ENCODE measurements around the gene CACHD1. TPM values are rescaled to one million over a fixed set of nuclear protein-coding genes. Genes with fewer than 3 reads are reported as not detected.
"Not testable (repeated sequence)": the region's sequence is repeated elsewhere in the genome, so short reads cannot be mapped to it uniquely, and the experiment has no call there.

CACHD1 gene
- total RNA-seq, 2 experiments from 2014 or later, result 0.55 to 0.68 TPM

DNA sequence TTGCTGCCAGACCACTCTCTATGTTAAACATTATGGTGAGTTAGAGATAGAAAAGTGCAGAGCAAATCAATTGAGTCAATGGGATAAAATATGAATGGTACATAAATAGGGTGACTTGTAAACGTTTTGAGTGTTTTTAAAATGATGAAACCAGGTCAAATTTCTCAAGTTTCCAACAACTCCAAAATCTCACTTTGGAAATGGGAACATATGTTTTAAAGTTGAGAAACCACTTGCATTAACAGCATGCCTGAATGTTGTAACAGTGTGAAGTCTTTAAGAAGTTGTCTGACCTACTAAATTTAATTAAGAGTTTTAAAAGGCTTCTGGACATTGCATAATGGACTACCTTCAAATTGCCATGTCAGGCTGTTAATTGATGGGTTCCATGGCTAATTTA is 241.3 kb downstream of the CACHD1 start:
- no peaks in the 10 kb centered on the region for H3K4me1 Mint-ChIP-seq (ENCODE audit: low read depth)
- no peak for DNase-seq
- no peaks in the 10 kb centered on the region for H3K9me3 Mint-ChIP-seq (ENCODE audit: insufficient read depth)
- ATAC-seq, result no peak
- no peak overlapping the region for H3K4me3 Mint-ChIP-seq
- no peak overlapping the region for H3K27ac Mint-ChIP-seq
- POLR2A ChIA-PET, result no interaction called here
- CTCF ChIA-PET, result no interaction called here
- no peaks in the 10 kb centered on the region for H3K36me3 Mint-ChIP-seq (ENCODE audit: low read depth)
- peaks cover 5% of the 10 kb centered on the region for H3K27me3 Mint-ChIP-seq (ENCODE audit: low read depth)

DNA sequence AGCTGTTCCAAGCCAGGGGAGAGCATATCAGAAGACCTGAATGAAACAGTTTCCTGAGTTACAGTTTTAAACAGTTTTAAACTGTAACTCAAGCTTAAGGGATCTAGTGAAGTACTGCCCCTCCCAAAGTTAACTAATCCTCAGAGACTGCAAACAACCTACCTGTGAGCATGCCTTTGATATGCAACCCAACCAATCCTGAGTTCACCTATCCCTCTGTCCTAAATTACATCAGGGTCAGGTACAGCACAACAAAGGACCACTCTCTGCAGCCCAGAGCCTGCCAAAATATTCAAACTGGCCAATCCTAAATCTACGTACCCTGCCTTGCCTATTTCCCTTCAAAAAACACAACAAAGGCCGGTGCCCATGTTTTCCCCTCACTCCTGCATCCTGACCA is 242.1 kb downstream of the CACHD1 start:
- no peak overlapping the region for H3K27ac Mint-ChIP-seq
- no peak for DNase-seq
- H3K4me1 Mint-ChIP-seq (ENCODE audit: low read depth), result no peaks in the 10 kb centered on the region
- POLR2A ChIA-PET, result no interaction called here
- peaks cover 9% of the 10 kb centered on the region for H3K27me3 Mint-ChIP-seq (ENCODE audit: low read depth)
- H3K4me3 Mint-ChIP-seq, result no peak overlapping the region
- CTCF ChIA-PET, result no interaction called here
- H3K9me3 Mint-ChIP-seq (ENCODE audit: insufficient read depth), result no peaks in the 10 kb centered on the region
- no peak for ATAC-seq
- H3K36me3 Mint-ChIP-seq (ENCODE audit: low read depth), result no peaks in the 10 kb centered on the region

DNA sequence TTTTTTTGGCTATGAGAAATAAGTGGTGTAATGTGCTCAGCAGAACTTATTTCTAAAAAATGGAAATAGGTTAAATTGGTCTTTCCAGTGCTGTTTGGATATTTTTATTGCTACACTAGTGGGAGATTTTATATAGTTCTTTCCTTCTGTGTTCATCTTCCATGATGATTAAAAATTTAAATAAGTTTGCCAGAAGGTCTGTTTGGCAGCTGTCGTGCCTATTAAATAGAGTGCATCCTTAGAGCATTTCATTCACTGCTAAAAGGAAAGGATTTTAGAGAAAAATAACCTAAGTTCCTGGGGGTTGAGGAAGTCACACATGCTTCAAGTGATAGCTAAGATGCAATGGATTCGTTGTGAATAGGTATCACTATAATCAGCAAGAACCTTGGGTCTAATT is 245.3 kb downstream of the CACHD1 start:
- CTCF ChIA-PET, result no interaction called here
- H3K4me3 Mint-ChIP-seq, result no peak overlapping the region
- no peak overlapping the region for H3K27ac Mint-ChIP-seq
- no peaks in the 10 kb centered on the region for H3K4me1 Mint-ChIP-seq (ENCODE audit: low read depth)
- ATAC-seq (no peak), DNase-seq (no peak)
- POLR2A ChIA-PET, result no interaction called here
- H3K9me3 Mint-ChIP-seq (ENCODE audit: insufficient read depth), result no peaks in the 10 kb centered on the region
- peaks cover 12% of the 10 kb centered on the region for H3K27me3 Mint-ChIP-seq (ENCODE audit: low read depth)
- H3K36me3 Mint-ChIP-seq (ENCODE audit: low read depth), result no peaks in the 10 kb centered on the region

DNA sequence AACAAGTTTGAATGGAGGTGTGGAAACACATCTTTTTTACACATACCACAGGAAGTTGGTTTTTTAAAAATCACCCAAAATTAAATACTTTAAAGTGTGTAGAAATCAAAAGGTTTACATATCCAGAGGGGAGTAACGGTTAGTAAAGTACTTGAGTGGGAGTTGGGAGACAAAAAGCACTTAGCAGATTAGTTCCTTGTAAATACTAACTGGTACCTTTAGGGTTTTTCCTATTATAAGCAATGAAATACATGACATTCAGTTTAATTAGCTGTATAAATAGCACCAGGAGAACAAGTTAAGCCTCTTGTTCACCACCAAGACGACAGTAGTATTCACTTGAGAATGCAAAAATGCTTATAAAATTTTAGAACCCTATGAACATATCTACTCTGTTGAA is 251.2 kb downstream of the CACHD1 start:
- Mint-ChIP-seq H3K4me3 (no peak overlapping the region), H3K4me1 (ENCODE audit: low read depth) (no peaks in the 10 kb centered on the region), H3K27me3 (ENCODE audit: low read depth) (peaks cover 19% of the 10 kb centered on the region), H3K9me3 (ENCODE audit: insufficient read depth) (no peaks in the 10 kb centered on the region), H3K36me3 (ENCODE audit: low read depth) (no peaks in the 10 kb centered on the region), H3K27ac (no peak overlapping the region)
- ATAC-seq, result no peak
- POLR2A ChIA-PET, result no interaction called here
- no peak for DNase-seq
- CTCF ChIA-PET, result no interaction called here

DNA sequence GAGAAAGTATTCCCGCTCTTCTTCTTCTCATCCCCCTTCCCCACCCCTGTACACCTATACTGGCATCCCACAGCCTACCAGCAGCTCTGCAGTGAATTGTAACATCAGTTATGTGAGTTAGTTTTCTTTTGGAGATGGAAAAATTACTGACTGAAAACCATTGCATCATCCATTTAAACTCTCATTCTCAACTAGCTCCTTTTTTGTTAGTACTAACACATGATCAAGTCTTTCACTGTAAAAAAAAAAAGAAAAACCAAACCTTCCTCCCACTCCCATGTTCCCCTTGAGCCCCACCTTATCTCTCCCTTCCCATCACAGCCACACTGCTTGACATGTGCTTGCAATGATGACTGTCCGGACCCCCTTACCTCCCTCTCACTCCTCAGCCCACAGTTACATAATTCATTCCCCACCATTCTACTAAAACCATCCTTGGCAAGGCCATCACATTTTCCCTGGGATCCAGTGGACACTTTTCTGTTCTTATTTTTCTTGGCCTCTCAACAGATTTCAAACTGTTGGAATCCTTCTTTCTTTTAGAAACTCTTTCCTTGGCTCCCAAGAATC is 251.7 kb downstream of the CACHD1 start:
- Mint-ChIP-seq H3K9me3 (ENCODE audit: insufficient read depth) (no peaks in the 10 kb centered on the region), H3K4me3 (no peak overlapping the region), H3K27me3 (ENCODE audit: low read depth) (peaks cover 19% of the 10 kb centered on the region), H3K27ac (no peak overlapping the region), H3K4me1 (ENCODE audit: low read depth) (no peaks in the 10 kb centered on the region), H3K36me3 (ENCODE audit: low read depth) (no peaks in the 10 kb centered on the region)
- no peak for ATAC-seq
- POLR2A ChIA-PET, result no interaction called here
- DNase-seq, result no peak
- CTCF ChIA-PET, result no interaction called here

DNA sequence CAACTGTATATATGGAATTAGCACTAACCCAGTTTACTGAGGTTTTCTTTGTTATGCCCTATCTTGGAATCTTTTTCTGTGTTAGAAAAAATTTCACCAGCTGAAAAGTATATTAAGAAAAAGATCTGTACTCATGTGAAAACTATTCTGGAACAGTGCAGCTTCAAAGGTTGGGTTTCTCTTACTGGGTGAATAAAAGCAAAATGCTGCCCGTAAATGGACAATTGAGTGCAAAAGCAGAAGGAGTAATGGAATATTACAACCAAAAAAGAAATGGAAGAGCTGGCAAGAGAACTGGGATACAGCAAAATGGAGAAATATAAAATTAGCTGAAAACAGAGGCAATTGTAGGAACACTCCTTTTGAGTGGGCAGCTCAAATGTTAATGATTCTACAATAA is 257.9 kb downstream of the CACHD1 start:
- ChIA-PET CTCF (interaction anchor here (1.2 kb wide), 1 partner anchor 50 kb away, joined by 3 read pairs; no protein-coding TSS in a partner anchor), POLR2A (no interaction called here)
- H3K36me3 Mint-ChIP-seq (ENCODE audit: low read depth), result no peaks in the 10 kb centered on the region
- H3K9me3 Mint-ChIP-seq (ENCODE audit: insufficient read depth), result no peaks in the 10 kb centered on the region
- DNase-seq (no peak), ATAC-seq (no peak)
- no peak overlapping the region for H3K27ac Mint-ChIP-seq
- H3K27me3 Mint-ChIP-seq (ENCODE audit: low read depth), result peaks cover 8% of the 10 kb centered on the region
- no peak overlapping the region for H3K4me3 Mint-ChIP-seq
- no peaks in the 10 kb centered on the region for H3K4me1 Mint-ChIP-seq (ENCODE audit: low read depth)

DNA sequence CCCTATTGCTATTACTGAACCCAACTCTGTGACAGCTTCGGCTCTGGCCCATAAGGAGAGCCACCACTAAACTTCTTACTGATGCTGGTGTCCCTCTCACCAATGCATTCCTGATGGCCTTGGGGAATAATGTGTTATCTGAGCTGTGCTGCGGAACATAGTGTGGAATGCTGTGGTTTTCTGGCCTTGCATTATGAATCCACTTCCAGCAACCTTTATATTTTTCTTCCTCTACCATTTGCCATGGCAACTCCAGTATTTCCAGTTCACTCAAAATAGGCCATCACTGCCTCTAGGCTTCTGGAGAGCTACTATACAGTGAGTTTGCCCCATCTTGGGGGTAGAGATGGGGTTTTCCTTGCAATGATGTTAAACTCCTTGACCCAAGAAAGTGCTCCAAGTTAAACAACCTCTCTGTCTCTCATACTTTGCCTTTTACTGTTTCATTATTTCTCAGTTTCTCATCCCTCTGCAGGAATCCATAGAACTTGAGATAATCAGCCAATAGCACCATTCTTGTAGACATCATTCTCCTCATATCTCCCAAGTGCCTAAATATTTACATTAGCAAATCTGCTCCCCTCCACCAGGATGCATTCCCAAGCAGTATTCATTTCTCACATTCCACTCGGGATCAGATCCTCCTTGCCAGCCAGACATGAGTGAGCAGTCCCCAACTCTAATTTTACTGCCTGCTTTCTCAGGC is 263.8 kb downstream of the CACHD1 start:
- CTCF ChIA-PET, result no interaction called here
- no peak for ATAC-seq
- Mint-ChIP-seq H3K9me3 (ENCODE audit: insufficient read depth) (no peaks in the 10 kb centered on the region), H3K36me3 (ENCODE audit: low read depth) (no peaks in the 10 kb centered on the region), H3K27ac (no peak overlapping the region), H3K4me1 (ENCODE audit: low read depth) (no peaks in the 10 kb centered on the region), H3K27me3 (ENCODE audit: low read depth) (peaks cover 2% of the 10 kb centered on the region), H3K4me3 (no peak overlapping the region)
- no peak for DNase-seq
- POLR2A ChIA-PET, result no interaction called here

DNA sequence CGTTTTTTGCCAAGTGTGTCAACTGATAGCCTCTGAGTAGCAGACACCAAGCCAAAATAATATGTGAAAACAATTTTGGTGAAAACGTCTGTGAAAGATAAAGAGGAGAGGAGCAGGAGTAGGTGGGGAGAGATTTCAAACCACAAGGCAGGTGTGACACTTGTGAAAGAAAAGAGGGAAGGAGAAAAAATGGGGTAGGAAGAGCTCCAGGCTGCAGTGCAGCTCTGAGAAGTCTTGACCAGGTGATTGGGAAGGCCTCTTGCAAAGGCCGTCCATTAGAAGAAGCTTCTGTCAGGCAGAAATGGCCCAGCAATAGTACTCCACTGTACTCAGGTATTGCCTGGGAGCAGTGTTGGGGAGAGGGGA is 264.3 kb downstream of the CACHD1 start:
- H3K27ac Mint-ChIP-seq, result no peak overlapping the region
- DNase-seq, result no peak

DNA sequence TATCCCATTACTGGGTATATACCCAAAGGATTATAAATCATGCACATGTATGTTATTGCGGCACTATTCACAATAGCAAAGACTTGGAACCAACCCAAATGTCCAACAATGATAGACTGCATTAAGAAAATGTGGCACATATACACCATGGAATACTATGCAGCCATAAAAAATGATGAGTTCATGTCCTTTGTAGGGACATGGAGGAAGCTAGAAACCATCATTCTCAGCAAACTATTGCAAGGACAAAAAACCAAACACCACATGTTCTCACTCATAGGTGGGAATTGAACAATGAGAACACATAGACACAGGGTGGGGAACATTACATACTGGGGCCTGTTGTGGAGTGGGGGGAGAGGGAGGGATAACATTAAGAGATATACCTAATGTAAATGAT is 270.8 kb downstream of the CACHD1 start:
- H3K27ac Mint-ChIP-seq; ATAC-seq; DNase-seq; H3K36me3 Mint-ChIP-seq (ENCODE audit: low read depth); H3K4me3 Mint-ChIP-seq; CTCF ChIA-PET; POLR2A ChIA-PET; H3K9me3 Mint-ChIP-seq (ENCODE audit: insufficient read depth): not testable (repeated sequence)
- H3K27me3 Mint-ChIP-seq (ENCODE audit: low read depth), result peaks cover 27% of the 10 kb centered on the region
- peaks cover 12% of the 10 kb centered on the region for H3K4me1 Mint-ChIP-seq (ENCODE audit: low read depth)

More for the DNA sequence above, 264.3 kb downstream of the CACHD1 start:
- ChIA-PET CTCF (no interaction called here), POLR2A (no interaction called here)
- H3K9me3 Mint-ChIP-seq (ENCODE audit: insufficient read depth), result no peaks in the 10 kb centered on the region
- no peak for ATAC-seq
- H3K36me3 Mint-ChIP-seq (ENCODE audit: low read depth), result no peaks in the 10 kb centered on the region
- H3K27me3 Mint-ChIP-seq (ENCODE audit: low read depth), result peaks cover 2% of the 10 kb centered on the region
- no peaks in the 10 kb centered on the region for H3K4me1 Mint-ChIP-seq (ENCODE audit: low read depth)
- H3K4me3 Mint-ChIP-seq, result no peak overlapping the region

Small RNAs within 50 kb of the gene (microRNA-seq; reads per million reads assigned to microRNA genes)
- not detected for gene MIR4794
